Neural crest cell (in vitro differentiated cells): ENCODE results near the gene AUTS2. TPM values are rescaled to one million over a fixed set of nuclear protein-coding genes. Genes with fewer than 3 reads are reported as not detected.

ENCODE experiments used
- DNase-seq: peaks from one replicate; pipeline ENCODE4 v3.0.0; 2021; ENCODE audit warnings: low read depth, mixed read lengths, low spot score
- H3K27ac Mint-ChIP-seq: one replicate; pipeline ENCODE4 v1.8.0; 2021; ENCODE audit warnings: mild to moderate bottlenecking, mixed read lengths; ENCODE audit not compliant: unreplicated experiment
- H3K27me3 Mint-ChIP-seq: 2 replicates; pipeline ENCODE4 v1.8.0; 2021; ENCODE audit warnings: low read depth, mild to moderate bottlenecking, mixed read lengths
- H3K36me3 Mint-ChIP-seq: 2 replicates; pipeline ENCODE4 v1.8.0; 2021; ENCODE audit warnings: low read depth, mild to moderate bottlenecking, mixed read lengths
- H3K4me1 Mint-ChIP-seq: 2 replicates; pipeline ENCODE4 v1.8.0; 2021; ENCODE audit warnings: mixed read lengths
- H3K4me3 Mint-ChIP-seq: one replicate; pipeline ENCODE4 v1.8.0; 2021; ENCODE audit warnings: mild to moderate bottlenecking, mixed read lengths
- H3K9me3 Mint-ChIP-seq: 2 replicates; pipeline ENCODE4 v1.8.0; 2021; ENCODE audit warnings: mixed read lengths
- CTCF ChIP-seq: fragments of 200-600 bp; sonication (generic); conservative IDR thresholded peaks from 2 replicates; pipeline ENCODE4 v1.5.0; 2021; ENCODE audit warnings: antibody characterized with exemption, mild to moderate bottlenecking
- total RNA-seq: library from RNA; stranded (reverse); gene quantifications from 2 replicates; pipeline ENCODE4 v1.2.1, GENCODE V29; 2021

The AUTS2 gene
- total RNA-seq, 1 donor from 2014 or later, result 152 TPM

GRCh38 chr7:70540641-70541040 is 942.4 kb downstream of the AUTS2 start:
- Mint-ChIP-seq H3K27me3 (no peaks in the 10 kb centered on the region), H3K4me1 (peaks cover 3% of the 10 kb centered on the region), H3K9me3 (no peaks in the 10 kb centered on the region), H3K36me3 (no peaks in the 10 kb centered on the region), H3K27ac (no peak overlapping the region), H3K4me3 (no peak overlapping the region)
- TF ChIP-seq CTCF, result no peak
- no peak for DNase-seq

- no peak for DNase-seq
- no peak for TF ChIP-seq CTCF
- Mint-ChIP-seq H3K27ac (no peak overlapping the region), H3K36me3 (peaks cover 6% of the 10 kb centered on the region), H3K4me3 (no peak overlapping the region), H3K4me1 (peaks cover 3% of the 10 kb centered on the region), H3K27me3 (no peaks in the 10 kb centered on the region), H3K9me3 (peaks cover 5% of the 10 kb centered on the region)
Measured at GRCh38 chr7:70542750-70543376, 944.6 kb downstream of the AUTS2 start.

GRCh38 chr7:70544016-70544415 is 945.7 kb downstream of the AUTS2 start:
- Mint-ChIP-seq H3K36me3 (peaks cover 11% of the 10 kb centered on the region), H3K27me3 (no peaks in the 10 kb centered on the region), H3K4me3 (no peak overlapping the region), H3K27ac (no peak overlapping the region), H3K4me1 (peaks cover 3% of the 10 kb centered on the region), H3K9me3 (peaks cover 11% of the 10 kb centered on the region)
- no peak for TF ChIP-seq CTCF
- DNase-seq, result no peak

GRCh38 chr7:70545214-70545613 is 946.9 kb downstream of the AUTS2 start:
- Mint-ChIP-seq H3K9me3 (peaks cover 11% of the 10 kb centered on the region), H3K36me3 (peaks cover 11% of the 10 kb centered on the region), H3K27ac (no peak overlapping the region), H3K4me1 (peaks cover 3% of the 10 kb centered on the region), H3K4me3 (no peak overlapping the region), H3K27me3 (no peaks in the 10 kb centered on the region)
- TF ChIP-seq CTCF, result no peak
- DNase-seq, result no peak

- no peak for TF ChIP-seq CTCF
- H3K27me3 Mint-ChIP-seq, result no peaks in the 10 kb centered on the region
- H3K9me3 Mint-ChIP-seq, result peaks cover 11% of the 10 kb centered on the region
Measured at GRCh38 chr7:70552141-70552540, 953.9 kb downstream of the AUTS2 start.

More at GRCh38 chr7:70552141-70552540, 953.9 kb downstream of the AUTS2 start:
- H3K27ac Mint-ChIP-seq, result no peak overlapping the region
- peaks cover 14% of the 10 kb centered on the region for H3K36me3 Mint-ChIP-seq
- H3K4me1 Mint-ChIP-seq, result no peaks in the 10 kb centered on the region
- no peak overlapping the region for H3K4me3 Mint-ChIP-seq
- no peak for DNase-seq
